ENCODE results near the gene FITM1. TPM values are rescaled to one million over a fixed set of nuclear protein-coding genes. Genes with fewer than 3 reads are reported as not detected.

FITM1 gene
- total RNA-seq, 1 experiment from 2014 or later = 0.55 TPM

DNA sequence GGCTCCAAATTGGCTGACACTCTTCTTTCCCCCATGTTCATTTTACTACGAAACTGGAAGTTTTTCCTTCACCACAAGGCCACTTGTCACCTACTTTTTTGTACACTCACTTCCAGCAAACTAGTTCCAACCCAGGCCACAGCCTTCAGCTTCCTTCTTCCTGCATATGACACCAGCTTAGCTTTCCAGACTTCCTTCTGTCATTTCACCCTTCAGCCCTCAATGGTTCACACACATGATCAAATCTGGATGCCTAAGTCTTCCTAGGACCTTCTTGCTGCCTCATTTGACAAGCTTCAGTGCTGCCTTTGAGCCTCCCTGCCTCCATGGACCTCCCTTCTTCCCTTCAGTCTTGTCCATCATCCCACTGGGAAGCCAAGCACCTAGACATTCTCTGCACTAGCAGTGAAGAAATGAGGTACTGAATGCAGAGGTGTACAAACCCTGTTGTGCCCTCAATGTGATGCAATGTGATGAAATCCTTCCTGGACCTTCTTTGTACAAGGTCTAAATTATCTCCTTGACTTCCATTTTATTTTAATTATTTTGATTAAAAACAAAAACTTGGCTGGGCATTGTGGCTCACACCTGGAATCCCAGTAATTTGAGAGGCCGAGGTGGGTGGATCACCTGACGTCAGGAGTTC is 37.1 kb downstream of the FITM1 start:
- Histone ChIP-seq H3K9ac (ENCODE audit: low read length) (no peak overlapping the region), H3K9me3 (ENCODE audit: low read length) (no peaks in the 10 kb centered on the region), H3K36me3 (ENCODE audit: low read depth, low read length) (peaks cover 6% of the 10 kb centered on the region), H4K20me1 (ENCODE audit: low read length) (no peaks in the 10 kb centered on the region), H3F3A (ENCODE audit: low read length, unreplicated experiment) (no peaks in the 10 kb centered on the region), H3K27me3 (ENCODE audit: low read length) (no peaks in the 10 kb centered on the region), H3K79me2 (ENCODE audit: low read length) (no peaks in the 10 kb centered on the region), H3K27ac (ENCODE audit: low read length) (no peak overlapping the region), H3K4me3 (ENCODE audit: low read length) (no peak overlapping the region), H3K4me2 (ENCODE audit: low read length) (no peak overlapping the region), H2AFZ (ENCODE audit: low read length) (no peak overlapping the region), H3K4me1 (ENCODE audit: insufficient read depth, low read length) (no peaks in the 10 kb centered on the region), H3K9me2 (replicated peaks; ENCODE audit: low read length) (no peaks in the 10 kb centered on the region)
- no peak for DNase-seq
- no peak for ATAC-seq
- CTCF ChIA-PET = no interaction called here
- POLR2A ChIA-PET (ENCODE audit: unreplicated experiment) = interaction anchor here (0.7 kb wide), 1 partner anchor 44 kb away, joined by 5 read pairs; no protein-coding TSS in a partner anchor
- no peak for TF ChIP-seq EZH2 (IDR thresholded peaks at IDR 0.05; ENCODE audit: low read length, unreplicated experiment)
- no peak for TF ChIP-seq EZH2phosphoT487 (IDR thresholded peaks at IDR 0.05; ENCODE audit: borderline replicate concordance, low read length)
- TF ChIP-seq, protein P1, sequence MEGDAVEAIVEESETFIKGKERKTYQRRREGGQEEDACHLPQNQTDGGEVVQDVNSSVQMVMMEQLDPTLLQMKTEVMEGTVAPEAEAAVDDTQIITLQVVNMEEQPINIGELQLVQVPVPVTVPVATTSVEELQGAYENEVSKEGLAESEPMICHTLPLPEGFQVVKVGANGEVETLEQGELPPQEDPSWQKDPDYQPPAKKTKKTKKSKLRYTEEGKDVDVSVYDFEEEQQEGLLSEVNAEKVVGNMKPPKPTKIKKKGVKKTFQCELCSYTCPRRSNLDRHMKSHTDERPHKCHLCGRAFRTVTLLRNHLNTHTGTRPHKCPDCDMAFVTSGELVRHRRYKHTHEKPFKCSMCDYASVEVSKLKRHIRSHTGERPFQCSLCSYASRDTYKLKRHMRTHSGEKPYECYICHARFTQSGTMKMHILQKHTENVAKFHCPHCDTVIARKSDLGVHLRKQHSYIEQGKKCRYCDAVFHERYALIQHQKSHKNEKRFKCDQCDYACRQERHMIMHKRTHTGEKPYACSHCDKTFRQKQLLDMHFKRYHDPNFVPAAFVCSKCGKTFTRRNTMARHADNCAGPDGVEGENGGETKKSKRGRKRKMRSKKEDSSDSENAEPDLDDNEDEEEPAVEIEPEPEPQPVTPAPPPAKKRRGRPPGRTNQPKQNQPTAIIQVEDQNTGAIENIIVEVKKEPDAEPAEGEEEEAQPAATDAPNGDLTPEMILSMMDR (conservative IDR thresholded peaks at IDR 0.05; ENCODE audit: low read depth, low read length) = no peak
- intact Hi-C loops (cut with micrococcal nuclease) = no loop called here
- no TSS peak for BruUV-seq (replicated peaks)

DNA sequence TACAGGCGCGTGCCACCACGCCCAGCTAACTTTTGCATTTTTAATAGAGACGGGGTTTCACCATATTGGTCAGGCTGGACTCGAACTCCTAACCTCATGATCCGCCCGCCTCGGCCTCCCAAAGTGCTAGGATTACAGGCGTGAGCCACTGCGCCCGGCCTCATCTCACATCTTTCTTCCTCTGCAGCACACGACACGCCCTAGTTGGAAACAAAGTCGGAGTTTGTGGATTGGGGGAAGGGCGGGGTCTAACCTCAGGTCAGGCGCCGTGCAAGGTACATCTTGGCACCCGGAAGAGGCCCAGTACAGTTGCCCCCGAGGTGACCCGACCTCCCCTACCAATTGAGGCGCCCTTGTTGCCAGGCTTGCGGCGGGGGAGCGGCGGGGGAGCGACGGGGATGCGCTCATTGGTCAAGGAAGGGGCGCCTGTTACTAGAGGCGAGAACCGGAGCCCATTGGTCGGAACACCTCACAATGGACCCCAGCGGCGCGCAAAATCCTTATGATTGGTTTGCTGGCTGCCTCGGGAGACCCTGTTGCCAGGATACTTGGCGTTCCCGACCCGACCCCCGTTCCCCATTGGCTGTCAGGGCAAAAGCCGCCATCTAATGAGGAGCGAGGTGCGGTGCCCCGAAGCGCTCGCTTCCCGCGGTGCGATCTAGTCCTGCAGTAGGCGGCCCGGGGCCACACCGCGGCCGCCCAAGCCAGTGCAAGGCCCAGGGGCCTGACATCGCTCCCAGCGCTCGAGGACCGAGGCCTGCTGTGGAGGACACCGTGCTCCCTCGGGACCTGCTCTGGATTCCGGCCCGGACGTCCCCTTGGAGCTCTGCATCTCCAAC is 41.2 kb downstream of the FITM1 start, which contains the start of gene REC8:
Gene REC8 (plus strand): TSS at position 659 of the 839 bp plus-strand sequence. CDS start 473 bp downstream, outside the sequence.
- Histone ChIP-seq H3K9me2 (replicated peaks; ENCODE audit: low read length) (no peaks in the 10 kb centered on the region), H3K27ac (ENCODE audit: low read length) (no peak within 1 kb of the TSS), H3K27me3 (ENCODE audit: low read length) (no peaks in the 10 kb centered on the region), H3F3A (ENCODE audit: low read length, unreplicated experiment) (no peaks in the 10 kb centered on the region), H3K4me1 (ENCODE audit: insufficient read depth, low read length) (no peaks in the 10 kb centered on the region), H3K9me3 (ENCODE audit: low read length) (no peaks in the 10 kb centered on the region), H3K4me2 (ENCODE audit: low read length) (no peak within 1 kb of the TSS), H2AFZ (ENCODE audit: low read length) (no peak within 1 kb of the TSS), H3K79me2 (ENCODE audit: low read length) (no peaks in the 10 kb centered on the region), H3K36me3 (ENCODE audit: low read depth, low read length) (no peaks in the 10 kb centered on the region), H3K9ac (ENCODE audit: low read length) (no peak within 1 kb of the TSS), H3K4me3 (ENCODE audit: low read length) (no peak within 1 kb of the TSS), H4K20me1 (ENCODE audit: low read length) (no peaks in the 10 kb centered on the region)
- ChIA-PET CTCF (no interaction called here), POLR2A (ENCODE audit: unreplicated experiment) (no interaction called here)
- ATAC-seq (no peak), DNase-seq (no peak)
- intact Hi-C loops (cut with micrococcal nuclease) = no loop called here
- TF ChIP-seq, protein P1 (conservative IDR thresholded peaks at IDR 0.05; ENCODE audit: low read depth, low read length) = no peak
- TF ChIP-seq EZH2 (IDR thresholded peaks at IDR 0.05; ENCODE audit: low read length, unreplicated experiment) (no peak), EZH2phosphoT487 (IDR thresholded peaks at IDR 0.05; ENCODE audit: borderline replicate concordance, low read length) (no peak)
- BruUV-seq (replicated peaks) = no TSS peak

Data from PC-3 (cell line).